CD4-positive, CD25-positive, alpha-beta regulatory T cell (primary cell): ENCODE results near the gene GSTA4. TPM values are rescaled to one million over a fixed set of nuclear protein-coding genes. Genes with fewer than 3 reads are reported as not detected.

ENCODE experiments used
- ATAC-seq, 2 donors: fragments of 150-1000 bp; cut with Tn5 transposase; one replicate each; pipeline ENCODE4 v1.10.0; 2021; ENCODE audit warnings: low read depth in 2 of 2, moderate number of reproducible peaks in 2 of 2, moderate library complexity in 1 of 2
- DNase-seq, 3 donors: peaks; one replicate each; pipeline versions ENCODE4 v3.0.0 to v3.0.0-alpha.2; 2012 to 2022; ENCODE audit warnings: mixed read lengths in 1 of 3
- H3K27ac ChIP-seq: one replicate; pipeline ENCODE4 v1.7.0; 2013; ENCODE audit warnings: mild to moderate bottlenecking, low read length; ENCODE audit not compliant: insufficient read depth, poor library complexity, severe bottlenecking
- H3K27me3 ChIP-seq: one replicate; pipeline ENCODE4 v1.7.0; 2013; ENCODE audit warnings: low read length; ENCODE audit not compliant: control insufficient read depth, insufficient read depth
- H3K36me3 ChIP-seq: one replicate; pipeline ENCODE4 v1.7.0; 2013; ENCODE audit warnings: mild to moderate bottlenecking, low read length, moderate library complexity; ENCODE audit not compliant: control insufficient read depth, insufficient read depth
- H3K4me1 ChIP-seq: 2 replicates; pipeline ENCODE4 v1.7.0; 2013; ENCODE audit warnings: mild to moderate bottlenecking, low read length; ENCODE audit not compliant: insufficient read depth, control insufficient read depth, poor library complexity, severe bottlenecking
- H3K4me3 ChIP-seq: one replicate; pipeline ENCODE4 v1.7.0; 2013; ENCODE audit warnings: low read depth, mild to moderate bottlenecking, low read length, moderate library complexity
- H3K9me3 ChIP-seq, 2 experiments: 1 replicate in 1 of 2; 2 replicates in 1 of 2; pipeline ENCODE4 v1.7.0; 2013; ENCODE audit warnings: low read length in 2 of 2, mild to moderate bottlenecking in 1 of 2, moderate library complexity in 1 of 2; ENCODE audit not compliant: control insufficient read depth in 2 of 2
- H3K27ac Mint-ChIP-seq, 3 donors: one replicate each; pipeline ENCODE4 v1.8.0; 2020 to 2022; ENCODE audit warnings: mild to moderate bottlenecking in 3 of 3, mixed read lengths in 3 of 3, moderate library complexity in 2 of 3
- H3K27me3 Mint-ChIP-seq: one replicate; pipeline ENCODE4 v1.8.0; 2022; ENCODE audit warnings: mild to moderate bottlenecking, mixed read lengths
- H3K36me3 Mint-ChIP-seq: one replicate; pipeline ENCODE4 v1.8.0; 2020; ENCODE audit warnings: mixed read lengths
- H3K4me1 Mint-ChIP-seq, 4 donors: one replicate each; pipeline ENCODE4 v1.8.0; 2020 to 2022; ENCODE audit warnings: mixed read lengths in 4 of 4, mild to moderate bottlenecking in 1 of 4
- H3K4me3 Mint-ChIP-seq, 4 donors: one replicate each; pipeline ENCODE4 v1.8.0; 2020 to 2022; ENCODE audit warnings: mild to moderate bottlenecking in 4 of 4, mixed read lengths in 4 of 4, moderate library complexity in 3 of 4
- H3K9me3 Mint-ChIP-seq, 7 donors: one replicate each; pipeline ENCODE4 v1.8.0; 2020 to 2022; ENCODE audit warnings: mixed read lengths in 7 of 7, mild to moderate bottlenecking in 3 of 7, moderate library complexity in 2 of 7
- polyA plus RNA-seq, 4 donors: library from polyadenylated mRNA; unstranded; fragments of 300-500 nt; fragmentation: Illumina TruSeq; gene quantifications; one replicate each; pipeline ENCODE4 v1.2.3, GENCODE V29; 2021
- total RNA-seq: library from RNA; stranded (reverse); gene quantifications from one replicate; pipeline ENCODE4 v1.2.3, GENCODE V29; 2022

Gene GSTA4
- total and polyA plus RNA-seq, 5 donors from 2014 or later, result 1.1 to 4.1 (median 1.2) TPM

- Mint-ChIP-seq H3K36me3 (peaks cover 58% of the 10 kb centered on the region), H3K27me3 (no peaks in the 10 kb centered on the region), H3K9me3 (no peaks in the 10 kb centered on the region), H3K4me3 (no peak overlapping the region), H3K4me1 (peaks cover 2 to 8% (median 5%) of the 10 kb centered on the region in 4 donors), H3K27ac (peak overlapping the region in 1 of 3 donors; percentile 32)
- DNase-seq (no peak), ATAC-seq (no peak)
- Histone ChIP-seq H3K9me3 (no peaks in the 10 kb centered on the region), H3K27me3 (no peaks in the 10 kb centered on the region), H3K36me3 (peaks cover 68% of the 10 kb centered on the region), H3K4me3 (no peak overlapping the region), H3K27ac (no peak overlapping the region), H3K4me1 (no peaks in the 10 kb centered on the region)
Observed at GRCh38 chr6:53035549-53036213, 40.6 kb upstream of the GSTA4 start.

GRCh38 chr6:53033764-53034163 lies 38.7 kb upstream of the GSTA4 start:
- peaks cover 58% of the 10 kb centered on the region for H3K36me3 Mint-ChIP-seq
- Histone ChIP-seq H3K9me3 (no peaks in the 10 kb centered on the region), H3K27me3 (no peaks in the 10 kb centered on the region), H3K36me3 (peaks cover 68% of the 10 kb centered on the region), H3K27ac (no peak overlapping the region), H3K4me1 (no peaks in the 10 kb centered on the region), H3K4me3 (no peak overlapping the region)
- ATAC-seq (no peak), DNase-seq (no peak)
- peaks cover 0 to 8% (median 1%) of the 10 kb centered on the region in 4 donors for H3K4me1 Mint-ChIP-seq
- H3K4me3 Mint-ChIP-seq, result no peak overlapping the region
- peak overlapping the region in 1 of 3 donors; percentile 40 for H3K27ac Mint-ChIP-seq
- no peaks in the 10 kb centered on the region for H3K27me3 Mint-ChIP-seq
- H3K9me3 Mint-ChIP-seq, result no peaks in the 10 kb centered on the region

- Histone ChIP-seq H3K27me3 (no peaks in the 10 kb centered on the region), H3K4me3 (no peak overlapping the region), H3K9me3 (no peaks in the 10 kb centered on the region), H3K36me3 (peaks cover 73% of the 10 kb centered on the region), H3K27ac (no peak overlapping the region), H3K4me1 (no peaks in the 10 kb centered on the region)
- H3K9me3 Mint-ChIP-seq, result no peaks in the 10 kb centered on the region
- no peak overlapping the region for H3K4me3 Mint-ChIP-seq
- peaks cover 64% of the 10 kb centered on the region for H3K36me3 Mint-ChIP-seq
- no peak overlapping the region for H3K27ac Mint-ChIP-seq
- no peak for ATAC-seq
- peaks cover 0 to 8% (median 1%) of the 10 kb centered on the region in 4 donors for H3K4me1 Mint-ChIP-seq
- DNase-seq, result no peak
- no peaks in the 10 kb centered on the region for H3K27me3 Mint-ChIP-seq
Observed at GRCh38 chr6:53032849-53033248, 37.8 kb upstream of the GSTA4 start.

GRCh38 chr6:53031281-53031680 lies 36.2 kb upstream of the GSTA4 start:
- H3K36me3 ChIP-seq, result peaks cover 77% of the 10 kb centered on the region

GRCh38 chr6:53029761-53030160 lies 34.7 kb upstream of the GSTA4 start:
- Histone ChIP-seq H3K9me3 (no peaks in the 10 kb centered on the region), H3K27ac (no peak overlapping the region), H3K36me3 (peaks cover 72% of the 10 kb centered on the region), H3K27me3 (no peaks in the 10 kb centered on the region), H3K4me1 (no peaks in the 10 kb centered on the region), H3K4me3 (no peak overlapping the region)
- Mint-ChIP-seq H3K4me3 (no peak overlapping the region), H3K9me3 (peaks cover 0 to 2% (median 0%) of the 10 kb centered on the region in 7 donors), H3K27ac (no peak overlapping the region), H3K27me3 (no peaks in the 10 kb centered on the region), H3K4me1 (peaks cover 0 to 8% (median 0%) of the 10 kb centered on the region in 4 donors), H3K36me3 (peaks cover 71% of the 10 kb centered on the region)
- no peak for ATAC-seq
- DNase-seq, result no peak

More at GRCh38 chr6:53031281-53031680, 36.2 kb upstream of the GSTA4 start:
- Mint-ChIP-seq H3K4me3 (no peak overlapping the region), H3K36me3 (peaks cover 71% of the 10 kb centered on the region), H3K9me3 (no peaks in the 10 kb centered on the region), H3K27me3 (no peaks in the 10 kb centered on the region), H3K4me1 (peaks cover 0 to 8% (median 0%) of the 10 kb centered on the region in 4 donors), H3K27ac (no peak overlapping the region)
- ATAC-seq (no peak), DNase-seq (no peak)
- no peaks in the 10 kb centered on the region for H3K27me3 ChIP-seq
- H3K4me1 ChIP-seq, result no peaks in the 10 kb centered on the region
- H3K9me3 ChIP-seq, result no peaks in the 10 kb centered on the region
- no peak overlapping the region for H3K4me3 ChIP-seq
- no peak overlapping the region for H3K27ac ChIP-seq

GRCh38 chr6:53029257-53029656 lies 34.2 kb upstream of the GSTA4 start:
- peaks cover 70% of the 10 kb centered on the region for H3K36me3 ChIP-seq
- H3K36me3 Mint-ChIP-seq, result peaks cover 69% of the 10 kb centered on the region
- H3K4me3 Mint-ChIP-seq, result no peak overlapping the region

GRCh38 chr6:53028467-53028866 lies 33.4 kb upstream of the GSTA4 start:
- DNase-seq (no peak), ATAC-seq (no peak)
- Histone ChIP-seq H3K9me3 (no peaks in the 10 kb centered on the region), H3K4me1 (no peaks in the 10 kb centered on the region), H3K36me3 (peaks cover 65% of the 10 kb centered on the region), H3K27ac (no peak overlapping the region), H3K27me3 (no peaks in the 10 kb centered on the region), H3K4me3 (no peak overlapping the region)
- no peak overlapping the region for H3K4me3 Mint-ChIP-seq
- H3K27me3 Mint-ChIP-seq, result no peaks in the 10 kb centered on the region
- peaks cover 0 to 8% (median 2%) of the 10 kb centered on the region in 4 donors for H3K4me1 Mint-ChIP-seq
- H3K27ac Mint-ChIP-seq, result peak overlapping the region in 1 of 3 donors; percentile 26
- peaks cover 65% of the 10 kb centered on the region for H3K36me3 Mint-ChIP-seq
- H3K9me3 Mint-ChIP-seq, result peaks cover 0 to 2% (median 0%) of the 10 kb centered on the region in 7 donors

More at GRCh38 chr6:53029257-53029656, 34.2 kb upstream of the GSTA4 start:
- Mint-ChIP-seq H3K4me1 (peaks cover 0 to 8% (median 1%) of the 10 kb centered on the region in 4 donors), H3K9me3 (peaks cover 0 to 2% (median 0%) of the 10 kb centered on the region in 7 donors), H3K27me3 (no peaks in the 10 kb centered on the region), H3K27ac (no peak overlapping the region)
- Histone ChIP-seq H3K4me3 (no peak overlapping the region), H3K9me3 (no peaks in the 10 kb centered on the region), H3K27ac (no peak overlapping the region), H3K27me3 (no peaks in the 10 kb centered on the region), H3K4me1 (no peaks in the 10 kb centered on the region)
- DNase-seq, result no peak
- ATAC-seq, result no peak
